Activated naive CD8-positive, alpha-beta T cell treated with anti-CD3 and anti-CD28 coated beads for 36 hours (primary cell): ENCODE results near the gene HTR3E. TPM values are rescaled to one million over a fixed set of nuclear protein-coding genes. Genes with fewer than 3 reads are reported as not detected.
"Not testable (repeated sequence)": the region's sequence is repeated elsewhere in the genome, so short reads cannot be mapped to it uniquely, and the experiment has no call there.

Experiments used
- DNase-seq: peaks from one replicate; pipeline ENCODE4 v3.0.0; 2021
- H3K27ac Mint-ChIP-seq: one replicate; pipeline ENCODE4 v1.8.0; 2022; ENCODE audit warnings: mild to moderate bottlenecking, moderate library complexity, mixed read lengths
- H3K27me3 Mint-ChIP-seq: one replicate; pipeline ENCODE4 v1.8.0; 2022; ENCODE audit warnings: mild to moderate bottlenecking, mixed read lengths
- H3K36me3 Mint-ChIP-seq: one replicate; pipeline ENCODE4 v1.8.0; 2021; ENCODE audit warnings: mild to moderate bottlenecking, mixed read lengths
- H3K4me1 Mint-ChIP-seq: one replicate; pipeline ENCODE4 v1.8.0; 2021; ENCODE audit warnings: mixed read lengths
- H3K4me3 Mint-ChIP-seq: one replicate; pipeline ENCODE4 v1.8.0; 2022; ENCODE audit warnings: mild to moderate bottlenecking, moderate library complexity, mixed read lengths
- H3K9me3 Mint-ChIP-seq: one replicate; pipeline ENCODE4 v1.8.0; 2022; ENCODE audit warnings: mixed read lengths
- total RNA-seq, 2 experiments: library from RNA; stranded (reverse); gene quantifications; one replicate each; pipeline ENCODE4 v1.2.3, GENCODE V29; 2021

Gene HTR3E
- total RNA-seq, result not detected

GRCh38 chr3:184096811-184097383, at the start of gene HTR3E:
Gene HTR3E (plus strand): TSS chr3:184097064. CDS start chr3:184097530, 466 bp downstream.
- H3K4me1 Mint-ChIP-seq, result no peaks in the 10 kb centered on the region
- H3K9me3 Mint-ChIP-seq, result peaks cover 11% of the 10 kb centered on the region
- peaks cover 4% of the 10 kb centered on the region for H3K27me3 Mint-ChIP-seq
- H3K36me3 Mint-ChIP-seq, result peaks cover 3% of the 10 kb centered on the region
- no peak for DNase-seq
- H3K4me3 Mint-ChIP-seq, result no peak within 1 kb of the TSS
- no peak within 1 kb of the TSS for H3K27ac Mint-ChIP-seq

GRCh38 chr3:184050217-184050847, 46.5 kb upstream of the HTR3E start:
- Mint-ChIP-seq H3K27me3 (peaks cover 3% of the 10 kb centered on the region), H3K36me3 (no peaks in the 10 kb centered on the region), H3K4me1 (no peaks in the 10 kb centered on the region), H3K27ac (no peak overlapping the region), H3K9me3 (no peaks in the 10 kb centered on the region), H3K4me3 (no peak overlapping the region)
- DNase-seq, result no peak

- Mint-ChIP-seq H3K9me3 (no peaks in the 10 kb centered on the region), H3K27me3 (peaks cover 3% of the 10 kb centered on the region), H3K27ac (no peak within 1 kb of the TSS), H3K4me1 (no peaks in the 10 kb centered on the region), H3K36me3 (no peaks in the 10 kb centered on the region), H3K4me3 (no peak within 1 kb of the TSS)
- DNase-seq, result no peak
These were observed 44.1 kb upstream of the HTR3E start, which contains the start of gene HTR3C for GRCh38 chr3:184052767-184053166. Gene HTR3C (plus strand): TSS chr3:184053047. CDS start chr3:184053081, 34 bp downstream.

- no peaks in the 10 kb centered on the region for H3K36me3 Mint-ChIP-seq
- no peak overlapping the region for H3K4me3 Mint-ChIP-seq
- H3K9me3 Mint-ChIP-seq, result no peaks in the 10 kb centered on the region
- H3K4me1 Mint-ChIP-seq, result no peaks in the 10 kb centered on the region
- no peak for DNase-seq
- H3K27me3 Mint-ChIP-seq, result no peaks in the 10 kb centered on the region
- H3K27ac Mint-ChIP-seq, result no peak overlapping the region
These were observed 38.8 kb upstream of the HTR3E start for GRCh38 chr3:184058029-184058428.

- Mint-ChIP-seq H3K9me3 (no peaks in the 10 kb centered on the region), H3K4me1 (no peaks in the 10 kb centered on the region), H3K36me3 (no peaks in the 10 kb centered on the region), H3K27me3 (no peaks in the 10 kb centered on the region), H3K4me3 (no peak overlapping the region), H3K27ac (no peak overlapping the region)
- no peak for DNase-seq
These were observed 37.4 kb upstream of the HTR3E start for GRCh38 chr3:184059424-184059823.

- no peaks in the 10 kb centered on the region for H3K4me1 Mint-ChIP-seq
- no peaks in the 10 kb centered on the region for H3K9me3 Mint-ChIP-seq
- no peak for DNase-seq
- no peaks in the 10 kb centered on the region for H3K36me3 Mint-ChIP-seq
- H3K27me3 Mint-ChIP-seq, result no peaks in the 10 kb centered on the region
- H3K4me3 Mint-ChIP-seq, result no peak overlapping the region
- H3K27ac Mint-ChIP-seq, result no peak overlapping the region
These were observed 34.2 kb upstream of the HTR3E start for GRCh38 chr3:184062637-184063036.

GRCh38 chr3:184066211-184066610, 30.7 kb upstream of the HTR3E start:
- H3K27me3 Mint-ChIP-seq, result peaks cover 6% of the 10 kb centered on the region
- H3K27ac Mint-ChIP-seq, result no peak overlapping the region
- no peak for DNase-seq
- H3K36me3 Mint-ChIP-seq, result peaks cover 2% of the 10 kb centered on the region
- no peak overlapping the region for H3K4me3 Mint-ChIP-seq
- H3K9me3 Mint-ChIP-seq, result peaks cover 6% of the 10 kb centered on the region
- no peaks in the 10 kb centered on the region for H3K4me1 Mint-ChIP-seq

- Mint-ChIP-seq H3K27me3 (peaks cover 7% of the 10 kb centered on the region), H3K4me1 (no peaks in the 10 kb centered on the region), H3K36me3 (peaks cover 2% of the 10 kb centered on the region), H3K27ac (no peak overlapping the region), H3K4me3 (no peak overlapping the region), H3K9me3 (peaks cover 6% of the 10 kb centered on the region)
- DNase-seq, result no peak
These were observed 29.2 kb upstream of the HTR3E start for GRCh38 chr3:184067573-184068055.

GRCh38 chr3:184068344-184068743, 28.5 kb upstream of the HTR3E start:
- Mint-ChIP-seq H3K27me3 (peaks cover 7% of the 10 kb centered on the region), H3K4me1 (no peaks in the 10 kb centered on the region), H3K4me3 (no peak overlapping the region), H3K9me3 (peaks cover 6% of the 10 kb centered on the region), H3K36me3 (peaks cover 2% of the 10 kb centered on the region), H3K27ac (no peak overlapping the region)
- DNase-seq, result no peak

- DNase-seq, H3K27me3 Mint-ChIP-seq, H3K9me3 Mint-ChIP-seq, H3K27ac Mint-ChIP-seq, H3K36me3 Mint-ChIP-seq, H3K4me1 Mint-ChIP-seq, H3K4me3 Mint-ChIP-seq: not testable (repeated sequence)
These were observed 25.7 kb upstream of the HTR3E start for GRCh38 chr3:184071142-184071541.

GRCh38 chr3:184073621-184074020, 23.2 kb upstream of the HTR3E start:
- Mint-ChIP-seq H3K27ac (no peak overlapping the region), H3K4me1 (no peaks in the 10 kb centered on the region), H3K4me3 (no peak overlapping the region), H3K9me3 (peaks cover 6% of the 10 kb centered on the region), H3K36me3 (peaks cover 2% of the 10 kb centered on the region), H3K27me3 (peaks cover 7% of the 10 kb centered on the region)
- no peak for DNase-seq

GRCh38 chr3:184075901-184076300, 21.0 kb upstream of the HTR3E start:
- H3K36me3 Mint-ChIP-seq, result peaks cover 2% of the 10 kb centered on the region
- DNase-seq, result no peak
- H3K4me1 Mint-ChIP-seq, result no peaks in the 10 kb centered on the region
- no peak overlapping the region for H3K4me3 Mint-ChIP-seq
- H3K9me3 Mint-ChIP-seq, result peaks cover 3% of the 10 kb centered on the region
- peaks cover 4% of the 10 kb centered on the region for H3K27me3 Mint-ChIP-seq
- H3K27ac Mint-ChIP-seq, result no peak overlapping the region

GRCh38 chr3:184077881-184078280, 19.0 kb upstream of the HTR3E start:
- Mint-ChIP-seq H3K4me1 (no peaks in the 10 kb centered on the region), H3K27ac (no peak overlapping the region), H3K4me3 (no peak overlapping the region), H3K9me3 (no peaks in the 10 kb centered on the region), H3K27me3 (no peaks in the 10 kb centered on the region), H3K36me3 (no peaks in the 10 kb centered on the region)
- DNase-seq, result no peak

- Mint-ChIP-seq H3K27me3 (no peaks in the 10 kb centered on the region), H3K9me3 (no peaks in the 10 kb centered on the region)
These were observed 18.0 kb upstream of the HTR3E start for GRCh38 chr3:184078851-184079250.

GRCh38 chr3:184081116-184081830, 15.6 kb upstream of the HTR3E start:
- peaks cover 3% of the 10 kb centered on the region for H3K4me1 Mint-ChIP-seq
- no peak overlapping the region for H3K27ac Mint-ChIP-seq
- H3K27me3 Mint-ChIP-seq, result no peaks in the 10 kb centered on the region
- H3K36me3 Mint-ChIP-seq, result no peaks in the 10 kb centered on the region
- H3K4me3 Mint-ChIP-seq, result no peak overlapping the region
- peaks cover 8% of the 10 kb centered on the region for H3K9me3 Mint-ChIP-seq
- no peak for DNase-seq

More at GRCh38 chr3:184078851-184079250, 18.0 kb upstream of the HTR3E start:
- Mint-ChIP-seq H3K4me1 (no peaks in the 10 kb centered on the region), H3K27ac (no peak overlapping the region), H3K36me3 (no peaks in the 10 kb centered on the region), H3K4me3 (no peak overlapping the region)
- DNase-seq, result no peak
